ENCODE data around the gene COX11. TPM values are rescaled to one million over a fixed set of nuclear protein-coding genes. Genes with fewer than 3 reads are reported as not detected.

Gene COX11
- total RNA-seq, 1 donor from 2014 or later = 38.0 TPM

GRCh38 chr17:54974759-54975158, 6.3 kb upstream of the COX11 start:
- H3K4me1 Mint-ChIP-seq (ENCODE audit: unreplicated experiment) = no peaks in the 10 kb centered on the region
- H3K4me3 Mint-ChIP-seq (ENCODE audit: unreplicated experiment) = no peak overlapping the region
- no peak for TF ChIP-seq CTCF (IDR thresholded peaks at IDR 0.05; ENCODE audit: unreplicated experiment)
- no peak overlapping the region for H3K27ac Mint-ChIP-seq (ENCODE audit: unreplicated experiment)
- no peaks in the 10 kb centered on the region for H3K9me3 Mint-ChIP-seq (ENCODE audit: unreplicated experiment)
- no peak for DNase-seq (ENCODE audit: low spot score)
- H3K27me3 Mint-ChIP-seq (ENCODE audit: unreplicated experiment) = no peaks in the 10 kb centered on the region
- H3K36me3 Mint-ChIP-seq (ENCODE audit: low read depth, unreplicated experiment) = peaks cover 4% of the 10 kb centered on the region

- TF ChIP-seq CTCF (IDR thresholded peaks at IDR 0.05; ENCODE audit: unreplicated experiment) = no peak
- Mint-ChIP-seq H3K9me3 (ENCODE audit: unreplicated experiment) (no peaks in the 10 kb centered on the region), H3K27ac (ENCODE audit: unreplicated experiment) (no peak overlapping the region), H3K4me3 (ENCODE audit: unreplicated experiment) (no peak overlapping the region), H3K27me3 (ENCODE audit: unreplicated experiment) (no peaks in the 10 kb centered on the region), H3K4me1 (ENCODE audit: unreplicated experiment) (no peaks in the 10 kb centered on the region), H3K36me3 (ENCODE audit: low read depth, unreplicated experiment) (peaks cover 4% of the 10 kb centered on the region)
- no peak for DNase-seq (ENCODE audit: low spot score)
These were observed 4.1 kb upstream of the COX11 start for GRCh38 chr17:54972406-54973138.

GRCh38 chr17:54971901-54972300, 3.4 kb upstream of the COX11 start:
- Mint-ChIP-seq H3K36me3 (ENCODE audit: low read depth, unreplicated experiment) (peaks cover 2% of the 10 kb centered on the region), H3K9me3 (ENCODE audit: unreplicated experiment) (no peaks in the 10 kb centered on the region), H3K4me3 (ENCODE audit: unreplicated experiment) (no peak overlapping the region), H3K4me1 (ENCODE audit: unreplicated experiment) (peaks cover 3% of the 10 kb centered on the region), H3K27me3 (ENCODE audit: unreplicated experiment) (no peaks in the 10 kb centered on the region), H3K27ac (ENCODE audit: unreplicated experiment) (no peak overlapping the region)
- no peak for TF ChIP-seq CTCF (IDR thresholded peaks at IDR 0.05; ENCODE audit: unreplicated experiment)
- no peak for DNase-seq (ENCODE audit: low spot score)

DNA sequence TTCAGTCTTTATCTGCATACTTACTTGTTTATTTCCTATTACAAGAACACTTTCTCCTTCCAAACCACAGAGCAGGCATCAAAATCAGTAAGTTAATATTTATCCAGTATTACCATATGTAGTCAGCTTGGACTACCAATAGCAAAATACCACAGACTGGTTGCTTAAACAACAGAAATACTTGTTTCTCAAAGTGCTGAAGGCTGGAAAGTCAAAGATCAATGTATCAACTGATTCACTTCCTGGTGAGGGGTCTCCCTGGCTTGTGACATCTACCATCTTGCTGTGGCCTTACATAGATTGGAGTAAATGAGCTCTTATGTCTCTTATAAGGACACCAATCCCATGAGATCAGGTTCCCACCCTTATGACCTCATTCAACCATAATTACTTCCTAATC, 2.7 kb upstream of the COX11 start:
- no peaks in the 10 kb centered on the region for H3K36me3 Mint-ChIP-seq (ENCODE audit: low read depth, unreplicated experiment)

More for the DNA sequence above, 2.7 kb upstream of the COX11 start:
- no peaks in the 10 kb centered on the region for H3K27me3 Mint-ChIP-seq (ENCODE audit: unreplicated experiment)
- H3K4me3 Mint-ChIP-seq (ENCODE audit: unreplicated experiment) = no peak overlapping the region
- H3K27ac Mint-ChIP-seq (ENCODE audit: unreplicated experiment) = no peak overlapping the region
- no peak for DNase-seq (ENCODE audit: low spot score)
- peaks cover 7% of the 10 kb centered on the region for H3K4me1 Mint-ChIP-seq (ENCODE audit: unreplicated experiment)
- no peaks in the 10 kb centered on the region for H3K9me3 Mint-ChIP-seq (ENCODE audit: unreplicated experiment)
- TF ChIP-seq CTCF (IDR thresholded peaks at IDR 0.05; ENCODE audit: unreplicated experiment) = no peak

All from endothelial cell (in vitro differentiated cells).